HepG2 (cell line): ENCODE measurements around the gene PXDC1. TPM values are rescaled to one million over a fixed set of nuclear protein-coding genes. Genes with fewer than 3 reads are reported as not detected.
A peak's percentile ranks its signal among the peaks of the same experiment; 100 is the strongest.

Source experiments
- GMEB1 ChIP-seq: sonication (generic); formaldehyde crosslinking; IDR thresholded peaks from 2 replicates; pipeline ENCODE4 v1.5.1; 2020; ENCODE audit warnings: missing genetic modification reagents, mild to moderate bottlenecking, borderline replicate concordance
- PHF20 ChIP-seq: sonication (generic); formaldehyde crosslinking; IDR thresholded peaks from 2 replicates; pipeline ENCODE4 v1.5.0; 2020; ENCODE audit warnings: mild to moderate bottlenecking, missing genetic modification reagents
- PITX1 ChIP-seq: sonication (generic); formaldehyde crosslinking; IDR thresholded peaks from 2 replicates; pipeline ENCODE4 v1.5.1; 2020; ENCODE audit warnings: mild to moderate bottlenecking, missing genetic modification reagents
- POLR2AphosphoS5 ChIP-seq: IDR thresholded peaks from 2 replicates; pipeline ENCODE4 v1.6.1; 2012; ENCODE audit warnings: low read depth, low read length
- TBL1XR1 ChIP-seq: fragments of 150-350 bp; IDR thresholded peaks from 2 replicates; pipeline ENCODE4 v1.6.1; 2014; ENCODE audit warnings: borderline replicate concordance, low read length; ENCODE audit not compliant: partially characterized antibody
- TOE1 ChIP-seq: sonication (generic); formaldehyde crosslinking; IDR thresholded peaks from 2 replicates; pipeline ENCODE4 v1.4.0; 2020; ENCODE audit warnings: mild to moderate bottlenecking, missing genetic modification reagents
- TRIM22 ChIP-seq: fragments of 450-650 bp; IDR thresholded peaks from 2 replicates; pipeline ENCODE4 v1.6.1; 2017
- ZFY ChIP-seq: sonication (generic); formaldehyde crosslinking; IDR thresholded peaks from 2 replicates; pipeline ENCODE4 v1.4.0; 2020; ENCODE audit warnings: missing genetic modification reagents
- ZNF441 ChIP-seq: sonication (generic); formaldehyde crosslinking; IDR thresholded peaks from 2 replicates; pipeline ENCODE4 v1.7.0; 2021; ENCODE audit warnings: missing genetic modification reagents, borderline replicate concordance
- ZNF850 ChIP-seq: sonication (generic); formaldehyde crosslinking; conservative IDR thresholded peaks from 2 replicates; pipeline ENCODE4 v1.9.0; 2021; ENCODE audit warnings: mild to moderate bottlenecking, missing genetic modification reagents
- ZSCAN9 ChIP-seq: IDR thresholded peaks from 2 replicates; pipeline ENCODE4 v1.6.1; 2016; ENCODE audit warnings: borderline replicate concordance
- polyA plus RNA-seq, 8 experiments: library from polyadenylated mRNA; depleted of rRNA in 3 of 8; stranded (reverse) in 7 of 8; unstranded in 1 of 8; fragments of >200 nt; fragmentation: Illumina TruSeq in 4 of 8; extraction: Trizol in 4 of 8; gene quantifications; 2 replicates each; pipeline versions ENCODE4 v1.2.1 to v1.2.3, GENCODE V29; 2011 to 2016; ENCODE audit warnings: low read depth in 4 of 8, missing spikeins in 1 of 8, mixed read lengths in 1 of 8; ENCODE audit not compliant: insufficient read depth in 1 of 8
- total RNA-seq, 5 experiments: library from RNA; depleted of rRNA; stranded (reverse); fragments of >200 nt; fragmentation: Illumina TruSeq; extraction: Trizol; gene quantifications; 2 replicates each; pipeline ENCODE4 v1.2.3, GENCODE V29; 2016; ENCODE audit warnings: low read depth in 1 of 5
- TF ChIP-seq, protein P1 (sequence below): sonication (generic); formaldehyde crosslinking; IDR thresholded peaks from 2 replicates; pipeline ENCODE4 v1.4.0; 2020; ENCODE audit warnings: missing genetic modification reagents
- TF ChIP-seq, protein P2 (sequence below): sonication (generic); formaldehyde crosslinking; IDR thresholded peaks from 2 replicates; pipeline ENCODE4 v1.4.0; 2020; ENCODE audit warnings: mild to moderate bottlenecking, missing genetic modification reagents
- TF ChIP-seq, protein P3 (sequence below): IDR thresholded peaks from 2 replicates; pipeline ENCODE4 v1.6.1; 2012; ENCODE audit warnings: inconsistent platforms
- TF ChIP-seq, protein P4 (sequence below): sonication (generic); formaldehyde crosslinking; IDR thresholded peaks from 2 replicates; pipeline ENCODE4 v1.5.0; 2020; ENCODE audit warnings: mild to moderate bottlenecking, missing genetic modification reagents, borderline replicate concordance

PXDC1 gene
- total and polyA plus RNA-seq, 2 of the 13 experiments (the other 11 are each of a cell fraction or from before 2014, with no cell fraction given) = 32.4 to 34.7 TPM

GRCh38 chr6:3751730-3752530 lies 417 bp upstream of the PXDC1 start (continued):
- peak; percentile 86 for TF ChIP-seq ZFY (CRISPR knock-in tag)
- TF ChIP-seq, protein P1, sequence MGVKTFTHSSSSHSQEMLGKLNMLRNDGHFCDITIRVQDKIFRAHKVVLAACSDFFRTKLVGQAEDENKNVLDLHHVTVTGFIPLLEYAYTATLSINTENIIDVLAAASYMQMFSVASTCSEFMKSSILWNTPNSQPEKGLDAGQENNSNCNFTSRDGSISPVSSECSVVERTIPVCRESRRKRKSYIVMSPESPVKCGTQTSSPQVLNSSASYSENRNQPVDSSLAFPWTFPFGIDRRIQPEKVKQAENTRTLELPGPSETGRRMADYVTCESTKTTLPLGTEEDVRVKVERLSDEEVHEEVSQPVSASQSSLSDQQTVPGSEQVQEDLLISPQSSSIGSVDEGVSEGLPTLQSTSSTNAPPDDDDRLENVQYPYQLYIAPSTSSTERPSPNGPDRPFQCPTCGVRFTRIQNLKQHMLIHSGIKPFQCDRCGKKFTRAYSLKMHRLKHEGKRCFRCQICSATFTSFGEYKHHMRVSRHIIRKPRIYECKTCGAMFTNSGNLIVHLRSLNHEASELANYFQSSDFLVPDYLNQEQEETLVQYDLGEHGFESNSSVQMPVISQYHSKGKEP (CRISPR knock-in tag) = 0 out of 2 replicates have a peak, but pooled peaks have one; percentile 78
- TF ChIP-seq TBL1XR1 = no peak
- TF ChIP-seq ZSCAN9 (CRISPR knock-in tag) = peak; percentile 40; the same call in 1 of the 2 replicates
- TF ChIP-seq GMEB1 (CRISPR knock-in tag) = peak; percentile 54; the same call in 1 of the 2 replicates
- TF ChIP-seq, protein P2, sequence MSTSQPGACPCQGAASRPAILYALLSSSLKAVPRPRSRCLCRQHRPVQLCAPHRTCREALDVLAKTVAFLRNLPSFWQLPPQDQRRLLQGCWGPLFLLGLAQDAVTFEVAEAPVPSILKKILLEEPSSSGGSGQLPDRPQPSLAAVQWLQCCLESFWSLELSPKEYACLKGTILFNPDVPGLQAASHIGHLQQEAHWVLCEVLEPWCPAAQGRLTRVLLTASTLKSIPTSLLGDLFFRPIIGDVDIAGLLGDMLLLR (CRISPR knock-in tag) = peak; percentile 41; the same call in 1 of the 2 replicates
- TF ChIP-seq, protein P3, sequence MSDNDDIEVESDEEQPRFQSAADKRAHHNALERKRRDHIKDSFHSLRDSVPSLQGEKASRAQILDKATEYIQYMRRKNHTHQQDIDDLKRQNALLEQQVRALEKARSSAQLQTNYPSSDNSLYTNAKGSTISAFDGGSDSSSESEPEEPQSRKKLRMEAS = 0 out of 2 replicates have a peak, but pooled peaks have one; percentile 12
- peak; percentile 71 for TF ChIP-seq ZNF441 (CRISPR knock-in tag)
- no peak for TF ChIP-seq TRIM22
- peak; percentile 42; the same call in 1 of the 2 replicates for TF ChIP-seq PITX1 (CRISPR knock-in tag)
- no peak for TF ChIP-seq TOE1 (CRISPR knock-in tag)
- 0 out of 2 replicates have a peak, but pooled peaks have one; percentile 8 for TF ChIP-seq POLR2AphosphoS5
- peak; percentile 62; the same call in 1 of the 2 replicates for TF ChIP-seq PHF20 (CRISPR knock-in tag)
- TF ChIP-seq, protein P4, sequence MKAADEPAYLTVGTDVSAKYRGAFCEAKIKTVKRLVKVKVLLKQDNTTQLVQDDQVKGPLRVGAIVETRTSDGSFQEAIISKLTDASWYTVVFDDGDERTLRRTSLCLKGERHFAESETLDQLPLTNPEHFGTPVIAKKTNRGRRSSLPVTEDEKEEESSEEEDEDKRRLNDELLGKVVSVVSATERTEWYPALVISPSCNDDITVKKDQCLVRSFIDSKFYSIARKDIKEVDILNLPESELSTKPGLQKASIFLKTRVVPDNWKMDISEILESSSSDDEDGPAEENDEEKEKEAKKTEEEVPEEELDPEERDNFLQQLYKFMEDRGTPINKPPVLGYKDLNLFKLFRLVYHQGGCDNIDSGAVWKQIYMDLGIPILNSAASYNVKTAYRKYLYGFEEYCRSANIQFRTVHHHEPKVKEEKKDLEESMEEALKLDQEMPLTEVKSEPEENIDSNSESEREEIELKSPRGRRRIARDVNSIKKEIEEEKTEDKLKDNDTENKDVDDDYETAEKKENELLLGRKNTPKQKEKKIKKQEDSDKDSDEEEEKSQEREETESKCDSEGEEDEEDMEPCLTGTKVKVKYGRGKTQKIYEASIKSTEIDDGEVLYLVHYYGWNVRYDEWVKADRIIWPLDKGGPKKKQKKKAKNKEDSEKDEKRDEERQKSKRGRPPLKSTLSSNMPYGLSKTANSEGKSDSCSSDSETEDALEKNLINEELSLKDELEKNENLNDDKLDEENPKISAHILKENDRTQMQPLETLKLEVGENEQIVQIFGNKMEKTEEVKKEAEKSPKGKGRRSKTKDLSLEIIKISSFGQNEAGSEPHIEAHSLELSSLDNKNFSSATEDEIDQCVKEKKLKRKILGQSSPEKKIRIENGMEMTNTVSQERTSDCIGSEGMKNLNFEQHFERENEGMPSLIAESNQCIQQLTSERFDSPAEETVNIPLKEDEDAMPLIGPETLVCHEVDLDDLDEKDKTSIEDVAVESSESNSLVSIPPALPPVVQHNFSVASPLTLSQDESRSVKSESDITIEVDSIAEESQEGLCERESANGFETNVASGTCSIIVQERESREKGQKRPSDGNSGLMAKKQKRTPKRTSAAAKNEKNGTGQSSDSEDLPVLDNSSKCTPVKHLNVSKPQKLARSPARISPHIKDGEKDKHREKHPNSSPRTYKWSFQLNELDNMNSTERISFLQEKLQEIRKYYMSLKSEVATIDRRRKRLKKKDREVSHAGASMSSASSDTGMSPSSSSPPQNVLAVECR (CRISPR knock-in tag) = no peak; the same call in 1 of the 2 replicates
- TF ChIP-seq ZNF850 (CRISPR knock-in tag) = no peak
